HepG2 (cell line): ENCODE measurements around the gene ANKRD12. TPM values are rescaled to one million over a fixed set of nuclear protein-coding genes. Genes with fewer than 3 reads are reported as not detected.

Experiments
- HMG20B ChIP-seq: conservative IDR thresholded peaks from 2 replicates; pipeline ENCODE4 v1.6.1; 2016; ENCODE audit warnings: missing genetic modification reagents, missing compliant biosample characterization
- TCF7L2 ChIP-seq: IDR thresholded peaks from 2 replicates; pipeline ENCODE4 v1.6.1; 2011; ENCODE audit warnings: mild to moderate bottlenecking, low read depth, low read length, moderate library complexity
- TRIM22 ChIP-seq: fragments of 450-650 bp; IDR thresholded peaks from 2 replicates; pipeline ENCODE4 v1.6.1; 2017
- XBP1 ChIP-seq: sonication (generic); formaldehyde crosslinking; IDR thresholded peaks from 2 replicates; pipeline ENCODE4 v1.5.0; 2020; ENCODE audit warnings: missing genetic modification reagents
- ZBTB40 ChIP-seq, 2 experiments: fragments of 450-650 bp in 1 of 2; sonication (generic) in 1 of 2; formaldehyde crosslinking in 1 of 2; IDR thresholded peaks; 2 replicates each; pipeline versions ENCODE4 v1.6.1 to v1.8.0; 2016 to 2022; ENCODE audit warnings: antibody characterized with exemption in 1 of 2, mild to moderate bottlenecking in 1 of 2, missing genetic modification reagents in 1 of 2
- ZNF224 ChIP-seq: sonication (generic); formaldehyde crosslinking; IDR thresholded peaks from 2 replicates; pipeline ENCODE4 v1.5.0; 2020; ENCODE audit warnings: mild to moderate bottlenecking, missing genetic modification reagents
- ZNF281 ChIP-seq: sonication (generic); formaldehyde crosslinking; IDR thresholded peaks from 2 replicates; pipeline ENCODE4 v1.4.0; 2020; ENCODE audit warnings: missing genetic modification reagents, borderline replicate concordance
- ZNF3 ChIP-seq: IDR thresholded peaks from 2 replicates; pipeline ENCODE4 v1.7.0; 2017; ENCODE audit warnings: inconsistent platforms
- ZNF331 ChIP-seq: sonication (generic); formaldehyde crosslinking; IDR thresholded peaks from 2 replicates; pipeline ENCODE4 v1.4.0; 2020; ENCODE audit warnings: missing genetic modification reagents
- ZNF512 ChIP-seq: sonication (generic); formaldehyde crosslinking; IDR thresholded peaks from 2 replicates; pipeline ENCODE4 v1.4.0; 2020; ENCODE audit warnings: mild to moderate bottlenecking, missing genetic modification reagents
- ZNF558 ChIP-seq: sonication (generic); formaldehyde crosslinking; IDR thresholded peaks from 2 replicates; pipeline ENCODE4 v1.9.0; 2022; ENCODE audit warnings: mild to moderate bottlenecking, missing genetic modification reagents, borderline replicate concordance
- ZSCAN5A ChIP-seq: sonication (generic); formaldehyde crosslinking; IDR thresholded peaks from 2 replicates; pipeline ENCODE4 v1.8.0; 2022; ENCODE audit warnings: mild to moderate bottlenecking, missing genetic modification reagents, borderline replicate concordance
- polyA plus RNA-seq, 8 experiments: library from polyadenylated mRNA; depleted of rRNA in 3 of 8; stranded (reverse) in 7 of 8; unstranded in 1 of 8; fragments of >200 nt; fragmentation: Illumina TruSeq in 4 of 8; extraction: Trizol in 4 of 8; gene quantifications; 2 replicates each; pipeline versions ENCODE4 v1.2.1 to v1.2.3, GENCODE V29; 2011 to 2016; ENCODE audit warnings: low read depth in 4 of 8, missing spikeins in 1 of 8, mixed read lengths in 1 of 8; ENCODE audit not compliant: insufficient read depth in 1 of 8
- total RNA-seq, 5 experiments: library from RNA; depleted of rRNA; stranded (reverse); fragments of >200 nt; fragmentation: Illumina TruSeq; extraction: Trizol; gene quantifications; 2 replicates each; pipeline ENCODE4 v1.2.3, GENCODE V29; 2016; ENCODE audit warnings: low read depth in 1 of 5

Gene ANKRD12
- total and polyA plus RNA-seq, 2 of the 13 experiments (the other 11 are each of a cell fraction or from before 2014, with no cell fraction given): 6.0 to 23.2 TPM

GRCh38 chr18:9334973-9335696 is 198.6 kb downstream of the ANKRD12 start (continued):
- TF ChIP-seq ZNF224 (CRISPR knock-in tag): no peak
- TF ChIP-seq TCF7L2: no peak
- no peak for TF ChIP-seq ZNF331
- no peak for TF ChIP-seq ZBTB40 (IDR thresholded peaks at IDR 0.05)
- TF ChIP-seq ZBTB40 (CRISPR knock-in tag; IDR thresholded peaks at IDR 0.05): 0 out of 2 replicates have a peak, but pooled peaks have one; percentile 55
- TF ChIP-seq ZNF558: no peak
- no peak for TF ChIP-seq ZSCAN5A (CRISPR knock-in tag)
- no peak for TF ChIP-seq ZNF281
- TF ChIP-seq HMG20B (CRISPR knock-in tag): no peak
- no peak for TF ChIP-seq ZNF3
- TF ChIP-seq ZNF512: no peak
- TF ChIP-seq TRIM22: no peak
- no peak for TF ChIP-seq XBP1 (CRISPR knock-in tag)
